ENCODE results near the gene ZSWIM5. TPM values are rescaled to one million over a fixed set of nuclear protein-coding genes. Genes with fewer than 3 reads are reported as not detected.
"Not testable (repeated sequence)": the region's sequence is repeated elsewhere in the genome, so short reads cannot be mapped to it uniquely, and the experiment has no call there.

Gene ZSWIM5
- total and polyA plus RNA-seq, 2 experiments from 2014 or later, result 2.0 to 4.0 TPM

DNA sequence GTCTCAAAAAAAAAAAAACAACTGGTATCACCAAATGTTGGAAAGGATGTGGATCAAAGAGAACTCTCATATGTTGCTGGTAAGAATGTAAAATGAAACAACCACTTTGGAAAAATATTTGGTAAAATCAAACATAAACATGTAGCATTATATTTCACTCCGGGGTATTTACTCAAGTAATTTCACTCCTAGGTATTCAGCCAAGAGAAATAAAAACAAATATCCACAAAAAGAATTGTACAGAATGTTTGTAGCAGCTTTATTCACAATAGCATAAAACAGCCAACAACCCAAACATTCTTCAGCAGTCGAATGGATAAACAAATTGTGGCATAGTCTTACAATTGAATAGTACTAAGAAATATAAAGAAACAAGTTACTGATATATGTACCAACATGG is 32.4 kb upstream of the ZSWIM5 start:
- Histone ChIP-seq H3K36me3 (replicated peaks; ENCODE audit: insufficient read depth, low read depth) (no peaks in the 10 kb centered on the region), H3K4me1 (ENCODE audit: insufficient read depth) (no peaks in the 10 kb centered on the region), H3K27ac (no peak overlapping the region), H3K4me2 (no peak overlapping the region), H3K27me3 (no peaks in the 10 kb centered on the region), H2AFZ (no peak overlapping the region), H3K4me3 (no peak overlapping the region), H3K79me2 (no peaks in the 10 kb centered on the region), H4K20me1 (ENCODE audit: insufficient read depth, poor library complexity, severe bottlenecking) (no peaks in the 10 kb centered on the region), H3K9me2 (replicated peaks; ENCODE audit: insufficient read depth) (no peaks in the 10 kb centered on the region), H3K9me3 (ENCODE audit: low read depth) (no peaks in the 10 kb centered on the region)
- no peak for TF ChIP-seq EZH2phosphoT487 (IDR thresholded peaks at IDR 0.05; ENCODE audit: low read depth, severe bottlenecking, unreplicated experiment)
- TF ChIP-seq, protein P1, sequence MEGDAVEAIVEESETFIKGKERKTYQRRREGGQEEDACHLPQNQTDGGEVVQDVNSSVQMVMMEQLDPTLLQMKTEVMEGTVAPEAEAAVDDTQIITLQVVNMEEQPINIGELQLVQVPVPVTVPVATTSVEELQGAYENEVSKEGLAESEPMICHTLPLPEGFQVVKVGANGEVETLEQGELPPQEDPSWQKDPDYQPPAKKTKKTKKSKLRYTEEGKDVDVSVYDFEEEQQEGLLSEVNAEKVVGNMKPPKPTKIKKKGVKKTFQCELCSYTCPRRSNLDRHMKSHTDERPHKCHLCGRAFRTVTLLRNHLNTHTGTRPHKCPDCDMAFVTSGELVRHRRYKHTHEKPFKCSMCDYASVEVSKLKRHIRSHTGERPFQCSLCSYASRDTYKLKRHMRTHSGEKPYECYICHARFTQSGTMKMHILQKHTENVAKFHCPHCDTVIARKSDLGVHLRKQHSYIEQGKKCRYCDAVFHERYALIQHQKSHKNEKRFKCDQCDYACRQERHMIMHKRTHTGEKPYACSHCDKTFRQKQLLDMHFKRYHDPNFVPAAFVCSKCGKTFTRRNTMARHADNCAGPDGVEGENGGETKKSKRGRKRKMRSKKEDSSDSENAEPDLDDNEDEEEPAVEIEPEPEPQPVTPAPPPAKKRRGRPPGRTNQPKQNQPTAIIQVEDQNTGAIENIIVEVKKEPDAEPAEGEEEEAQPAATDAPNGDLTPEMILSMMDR (IDR thresholded peaks at IDR 0.05; ENCODE audit: poor library complexity), result no peak
- WGBS (ENCODE audit: low lambda C conversion rate, missing lambda C conversion rate), result 56% methylated on average over 2 of the region's 2 CpGs
- no peak for DNase-seq (ENCODE audit: low spot score)

DNA sequence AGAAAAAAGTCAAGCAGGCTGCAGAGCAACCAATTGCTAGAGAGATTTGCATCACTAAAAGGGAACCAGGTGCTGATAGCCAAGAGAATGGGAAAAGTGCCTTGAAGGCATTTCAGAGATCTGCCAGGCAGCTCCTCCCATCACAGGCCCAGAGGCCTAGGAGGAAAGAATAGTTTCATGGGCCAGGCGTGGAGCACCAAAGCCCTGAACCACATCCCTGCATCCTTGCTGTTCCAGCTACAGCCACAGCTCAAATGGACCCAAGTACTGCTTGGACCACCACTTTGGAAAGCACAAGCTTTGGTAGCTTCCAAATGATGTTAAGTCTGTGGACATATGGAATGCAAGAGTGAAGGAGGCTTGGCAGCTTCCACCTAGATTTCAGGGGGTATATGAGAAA is 29.7 kb upstream of the ZSWIM5 start:
- no peak for DNase-seq (ENCODE audit: low spot score)
- TF ChIP-seq EZH2 (IDR thresholded peaks at IDR 0.05; ENCODE audit: borderline replicate concordance) (no peak), EZH2phosphoT487 (IDR thresholded peaks at IDR 0.05; ENCODE audit: low read depth, severe bottlenecking, unreplicated experiment) (no peak)
- TF ChIP-seq, protein P1 (IDR thresholded peaks at IDR 0.05; ENCODE audit: poor library complexity), result no peak
- H3K9me3 ChIP-seq (ENCODE audit: low read depth), result no peaks in the 10 kb centered on the region
- no peaks in the 10 kb centered on the region for H3K27me3 ChIP-seq
- H3K79me2 ChIP-seq, result no peaks in the 10 kb centered on the region
- no peaks in the 10 kb centered on the region for H4K20me1 ChIP-seq (ENCODE audit: insufficient read depth, poor library complexity, severe bottlenecking)
- no peak overlapping the region for H2AFZ ChIP-seq
- H3K4me2 ChIP-seq, result no peak overlapping the region
- H3K4me1 ChIP-seq (ENCODE audit: insufficient read depth), result no peaks in the 10 kb centered on the region
- no peak overlapping the region for H3K4me3 ChIP-seq
- H3K27ac ChIP-seq, result no peak overlapping the region
- 86% methylated on average over 1 of the region's 1 CpG for WGBS (ENCODE audit: low lambda C conversion rate, missing lambda C conversion rate)
- H3K9me2 ChIP-seq (replicated peaks; ENCODE audit: insufficient read depth), result no peaks in the 10 kb centered on the region
- no peaks in the 10 kb centered on the region for H3K36me3 ChIP-seq (replicated peaks; ENCODE audit: insufficient read depth, low read depth)

DNA sequence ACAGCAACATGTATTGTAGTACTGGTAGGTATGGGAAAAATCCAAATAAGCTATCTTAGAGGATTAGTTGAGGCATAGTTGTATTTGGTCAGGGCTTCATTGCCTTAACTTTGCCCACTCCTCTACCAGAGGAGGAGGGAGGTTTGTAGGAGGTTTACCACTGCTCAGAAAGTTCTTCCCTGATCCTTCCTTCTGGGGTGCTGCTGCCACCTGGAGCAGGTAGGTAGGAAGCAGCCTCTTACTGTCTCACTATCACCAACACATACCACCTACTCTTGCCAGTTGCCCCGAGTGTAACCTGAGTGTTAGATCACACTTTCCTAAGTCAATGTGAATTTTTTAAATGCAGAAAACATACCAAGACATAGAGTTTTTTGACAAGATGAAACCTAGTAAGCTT is 24.1 kb upstream of the ZSWIM5 start:
- no peak overlapping the region for H3K27ac ChIP-seq
- H3K9me3 ChIP-seq (ENCODE audit: low read depth), result no peaks in the 10 kb centered on the region
- H4K20me1 ChIP-seq (ENCODE audit: insufficient read depth, poor library complexity, severe bottlenecking), result no peaks in the 10 kb centered on the region
- no peaks in the 10 kb centered on the region for H3K27me3 ChIP-seq
- no peak for TF ChIP-seq EZH2 (IDR thresholded peaks at IDR 0.05; ENCODE audit: borderline replicate concordance)
- TF ChIP-seq, protein P1 (IDR thresholded peaks at IDR 0.05; ENCODE audit: poor library complexity), result peak; percentile 5
- H3K4me1 ChIP-seq (ENCODE audit: insufficient read depth), result no peaks in the 10 kb centered on the region
- H3K4me3 ChIP-seq, result no peak overlapping the region
- no peak overlapping the region for H2AFZ ChIP-seq
- no peaks in the 10 kb centered on the region for H3K36me3 ChIP-seq (replicated peaks; ENCODE audit: insufficient read depth, low read depth)
- no peak for DNase-seq (ENCODE audit: low spot score)
- no peaks in the 10 kb centered on the region for H3K79me2 ChIP-seq
- H3K4me2 ChIP-seq, result no peak overlapping the region
- H3K9me2 ChIP-seq (replicated peaks; ENCODE audit: insufficient read depth), result no peaks in the 10 kb centered on the region
- WGBS (ENCODE audit: low lambda C conversion rate, missing lambda C conversion rate), result 42% methylated on average over 1 of the region's 1 CpG

DNA sequence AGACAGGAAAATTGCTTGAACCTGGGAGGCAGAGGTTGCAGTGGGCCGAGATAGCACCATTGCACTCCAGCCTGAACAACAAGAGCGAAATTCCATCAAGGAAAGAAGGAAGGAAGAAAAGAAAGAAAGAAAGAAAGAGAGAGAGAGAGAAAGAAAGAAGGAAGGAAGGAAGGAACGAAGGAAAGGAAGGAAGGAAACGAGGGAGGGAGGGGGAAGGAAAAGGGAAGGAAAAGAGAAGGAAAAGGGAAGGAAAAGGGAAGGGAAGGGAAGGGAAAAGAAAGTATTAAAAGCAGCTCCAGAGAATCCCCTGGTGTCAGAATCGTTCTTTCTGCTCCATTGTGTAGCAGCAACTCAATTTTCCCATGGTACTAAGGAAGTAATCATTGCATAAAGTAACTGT is 19.2 kb upstream of the ZSWIM5 start:
- no peak overlapping the region for H2AFZ ChIP-seq
- no peaks in the 10 kb centered on the region for H3K79me2 ChIP-seq
- no peaks in the 10 kb centered on the region for H4K20me1 ChIP-seq (ENCODE audit: insufficient read depth, poor library complexity, severe bottlenecking)
- DNase-seq (ENCODE audit: low spot score), result no peak
- no peaks in the 10 kb centered on the region for H3K4me1 ChIP-seq (ENCODE audit: insufficient read depth)
- 82% methylated on average over 3 of the region's 5 CpGs for WGBS (ENCODE audit: low lambda C conversion rate, missing lambda C conversion rate)
- H3K27me3 ChIP-seq, result no peaks in the 10 kb centered on the region
- no peak overlapping the region for H3K27ac ChIP-seq
- no peaks in the 10 kb centered on the region for H3K9me2 ChIP-seq (replicated peaks; ENCODE audit: insufficient read depth)
- TF ChIP-seq EZH2phosphoT487 (IDR thresholded peaks at IDR 0.05; ENCODE audit: low read depth, severe bottlenecking, unreplicated experiment) (no peak), EZH2 (IDR thresholded peaks at IDR 0.05; ENCODE audit: borderline replicate concordance) (no peak)
- TF ChIP-seq, protein P1 (IDR thresholded peaks at IDR 0.05; ENCODE audit: poor library complexity), result no peak
- no peaks in the 10 kb centered on the region for H3K9me3 ChIP-seq (ENCODE audit: low read depth)
- no peak overlapping the region for H3K4me3 ChIP-seq
- no peak overlapping the region for H3K4me2 ChIP-seq
- no peaks in the 10 kb centered on the region for H3K36me3 ChIP-seq (replicated peaks; ENCODE audit: insufficient read depth, low read depth)

DNA sequence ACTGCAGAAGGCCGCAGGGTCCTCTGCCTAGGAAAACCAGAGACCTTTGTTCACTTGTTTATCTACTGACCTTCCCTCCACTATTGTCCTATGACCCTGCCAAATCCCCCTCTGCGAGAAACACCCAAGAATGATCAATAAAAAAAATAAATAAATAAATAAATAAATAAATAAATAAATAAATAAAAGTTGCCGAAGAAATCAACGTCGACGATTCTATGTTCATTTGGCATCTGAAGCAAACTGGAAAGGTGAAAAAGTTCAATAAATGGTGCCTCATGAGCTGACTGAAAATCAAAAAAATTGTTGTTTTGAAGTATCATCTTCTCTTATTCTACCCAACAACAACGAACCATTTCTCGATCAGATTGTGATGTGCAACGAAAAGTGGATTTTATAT is 17.3 kb upstream of the ZSWIM5 start:
- WGBS (ENCODE audit: low lambda C conversion rate, missing lambda C conversion rate), result 94% methylated on average over 9 of the region's 9 CpGs
- not testable (repeated sequence) for H3K9me3 ChIP-seq (ENCODE audit: low read depth); H4K20me1 ChIP-seq (ENCODE audit: insufficient read depth, poor library complexity, severe bottlenecking); H3K27me3 ChIP-seq; H3K4me1 ChIP-seq (ENCODE audit: insufficient read depth); H3K36me3 ChIP-seq (replicated peaks; ENCODE audit: insufficient read depth, low read depth); DNase-seq (ENCODE audit: low spot score); H3K79me2 ChIP-seq; H3K9me2 ChIP-seq (replicated peaks; ENCODE audit: insufficient read depth); H3K27ac ChIP-seq; H2AFZ ChIP-seq; H3K4me2 ChIP-seq; H3K4me3 ChIP-seq

Data from hepatocyte (in vitro differentiated cells).